Vagina (tissue), 2 donors: ENCODE data around the gene TNS3. TPM values are rescaled to one million over a fixed set of nuclear protein-coding genes. Genes with fewer than 3 reads are reported as not detected.

Source experiments
- DNase-seq, 2 donors: peaks; one replicate each; pipeline ENCODE4 v3.0.0-alpha.2; 2017; ENCODE audit errors: extremely low spot score in 2 of 2
- H3K27ac ChIP-seq: fragments of 200-600 bp; sonication (generic); one replicate; pipeline ENCODE4 v1.5.1; 2019
- H3K27me3 ChIP-seq: fragments of 200-600 bp; sonication (generic); one replicate; pipeline ENCODE4 v1.5.1; 2019
- H3K36me3 ChIP-seq, 2 donors: fragments of 200-600 bp; sonication (generic); one replicate each; pipeline ENCODE4 v1.5.1; 2017 to 2019
- H3K4me1 ChIP-seq: fragments of 200-600 bp; sonication (generic); one replicate; pipeline ENCODE4 v1.5.1; 2019
- H3K4me3 ChIP-seq, 2 donors: fragments of 200-600 bp; sonication (generic); 1 replicate in 1 of 2; 2 replicates in 1 of 2; pipeline ENCODE4 v1.5.1; 2016 to 2019
- H3K9me3 ChIP-seq: fragments of 200-600 bp; sonication (generic); one replicate; pipeline ENCODE4 v1.5.1; 2019
- CTCF ChIP-seq, 3 experiments: fragments of 450-650 bp in 2 of 3; fragments of 200-600 bp in 1 of 3; sonication (generic) in 1 of 3; IDR thresholded peaks; one replicate each; pipeline ENCODE4 v1.5.1; 2017 to 2019; ENCODE audit warnings: antibody characterized with exemption in 3 of 3, mild to moderate bottlenecking in 2 of 3, moderate library complexity in 2 of 3
- POLR2A ChIP-seq, 2 donors: fragments of 450-650 bp; IDR thresholded peaks; one replicate each; pipeline ENCODE4 v1.6.1; 2017; ENCODE audit warnings: antibody characterized with exemption in 2 of 2, mild to moderate bottlenecking in 2 of 2, moderate library complexity in 2 of 2
- POLR2AphosphoS5 ChIP-seq, 2 donors: sonication (generic); formaldehyde crosslinking; IDR thresholded peaks; one replicate each; pipeline ENCODE4 v1.9.0; 2017; ENCODE audit warnings: antibody characterized with exemption in 2 of 2, mild to moderate bottlenecking in 2 of 2, low read depth in 1 of 2; ENCODE audit not compliant: insufficient read depth in 1 of 2
- intact Hi-C: fragments of 100-400 bp; cut with DNase I; formaldehyde crosslinking; loops from one replicate; pipeline ENCODE4 v1.15.1; 2023
- total RNA-seq: library from RNA; depleted of rRNA; stranded (reverse); fragments of >200 nt; gene quantifications from one replicate; pipeline ENCODE4 v1.2.3, GENCODE V29; 2016

Gene TNS3
- total RNA-seq, 1 donor from 2014 or later, result 36.8 TPM

GRCh38 chr7:47624689-47625088 lies 42.8 kb upstream of the TNS3 start:
- no peak for DNase-seq
- intact Hi-C loops, result no loop called here
- Histone ChIP-seq H3K9me3 (no peaks in the 10 kb centered on the region), H3K27ac (no peak overlapping the region), H3K4me3 (no peak overlapping the region), H3K36me3 (no peaks in the 10 kb centered on the region), H3K27me3 (no peaks in the 10 kb centered on the region), H3K4me1 (peaks cover 20% of the 10 kb centered on the region)
- TF ChIP-seq POLR2A (IDR thresholded peaks at IDR 0.05) (no peak), POLR2AphosphoS5 (IDR thresholded peaks at IDR 0.05; ENCODE audit: insufficient read depth in 1 of 2, low read depth in 1 of 2) (no peak), CTCF (IDR thresholded peaks at IDR 0.05) (no peak)

GRCh38 chr7:47622946-47623640 lies 41.2 kb upstream of the TNS3 start:
- Histone ChIP-seq H3K9me3 (no peaks in the 10 kb centered on the region), H3K27me3 (no peaks in the 10 kb centered on the region), H3K4me3 (no peak overlapping the region), H3K27ac (peak overlapping the region; percentile 72), H3K36me3 (no peaks in the 10 kb centered on the region), H3K4me1 (peaks cover 20% of the 10 kb centered on the region)
- TF ChIP-seq POLR2AphosphoS5 (IDR thresholded peaks at IDR 0.05; ENCODE audit: insufficient read depth in 1 of 2, low read depth in 1 of 2) (peak in 1 of 2 donors; percentile 44), POLR2A (IDR thresholded peaks at IDR 0.05) (no peak)
- intact Hi-C loops, result no loop called here
- no peak for DNase-seq

DNA sequence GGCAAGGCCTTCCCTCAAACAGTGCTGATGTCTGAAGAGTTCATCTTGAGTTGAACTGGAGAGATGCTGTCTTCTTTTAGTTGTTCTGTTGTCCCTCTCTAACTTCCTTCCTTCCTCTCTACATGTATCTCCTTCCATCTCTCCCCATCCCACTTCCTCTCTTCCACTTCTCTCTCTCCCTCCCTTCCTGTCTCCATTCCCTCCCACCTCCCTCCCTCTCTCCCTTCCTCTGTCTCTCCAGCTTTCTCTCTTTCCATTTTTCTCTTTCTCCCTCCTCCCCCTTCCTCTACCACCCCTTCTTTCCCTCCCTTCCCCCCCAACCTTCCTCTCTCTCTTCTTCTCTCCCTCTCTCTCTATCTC lies 40.7 kb upstream of the TNS3 start:
- no peaks in the 10 kb centered on the region for H3K9me3 ChIP-seq
- intact Hi-C loops, result no loop called here
- no peak for DNase-seq
- peak overlapping the region; percentile 72 for H3K27ac ChIP-seq
- peaks cover 20% of the 10 kb centered on the region for H3K4me1 ChIP-seq
- no peak for TF ChIP-seq CTCF (IDR thresholded peaks at IDR 0.05)
- no peak for TF ChIP-seq POLR2A (IDR thresholded peaks at IDR 0.05)
- no peak for TF ChIP-seq POLR2AphosphoS5 (IDR thresholded peaks at IDR 0.05; ENCODE audit: insufficient read depth in 1 of 2, low read depth in 1 of 2)
- H3K27me3 ChIP-seq, result no peaks in the 10 kb centered on the region
- no peaks in the 10 kb centered on the region for H3K36me3 ChIP-seq
- H3K4me3 ChIP-seq, result no peak overlapping the region

GRCh38 chr7:47621979-47622561 lies 40.2 kb upstream of the TNS3 start:
- no peaks in the 10 kb centered on the region for H3K36me3 ChIP-seq
- H3K27me3 ChIP-seq, result no peaks in the 10 kb centered on the region
- H3K9me3 ChIP-seq, result no peaks in the 10 kb centered on the region
- TF ChIP-seq POLR2A (IDR thresholded peaks at IDR 0.05) (no peak), CTCF (IDR thresholded peaks at IDR 0.05) (no peak)
- DNase-seq, result no peak
- intact Hi-C loops, result no loop called here
- H3K27ac ChIP-seq, result peak overlapping the region; percentile 72
- H3K4me1 ChIP-seq, result peaks cover 20% of the 10 kb centered on the region
- H3K4me3 ChIP-seq, result no peak overlapping the region

DNA sequence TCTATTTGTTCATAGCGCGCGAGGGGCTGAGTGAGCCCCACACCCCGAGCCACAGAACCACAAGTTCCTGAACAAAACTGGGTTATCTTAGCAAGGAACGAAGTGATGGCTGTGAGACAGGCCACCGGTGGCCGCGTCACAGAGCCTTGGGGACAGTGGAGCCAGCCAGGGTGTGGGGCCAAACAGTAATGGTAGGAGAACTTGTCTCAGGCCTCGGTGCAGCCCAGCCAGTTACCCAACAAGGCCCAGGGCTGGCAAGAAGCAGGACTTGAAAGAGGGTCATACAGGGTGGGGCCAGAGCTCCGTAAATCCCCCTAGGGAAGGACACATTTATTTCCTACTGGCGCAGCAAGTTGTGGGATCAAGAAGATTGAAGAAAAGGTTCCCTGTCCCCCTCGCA lies 39.4 kb upstream of the TNS3 start:
- no peak for TF ChIP-seq CTCF (IDR thresholded peaks at IDR 0.05)
- TF ChIP-seq POLR2A (IDR thresholded peaks at IDR 0.05), result no peak
- no peak for TF ChIP-seq POLR2AphosphoS5 (IDR thresholded peaks at IDR 0.05; ENCODE audit: insufficient read depth in 1 of 2, low read depth in 1 of 2)
- Histone ChIP-seq H3K27ac (peak overlapping the region; percentile 72), H3K4me3 (no peak overlapping the region), H3K27me3 (no peaks in the 10 kb centered on the region), H3K36me3 (no peaks in the 10 kb centered on the region), H3K4me1 (peaks cover 20% of the 10 kb centered on the region), H3K9me3 (no peaks in the 10 kb centered on the region)
- DNase-seq, result no peak
- intact Hi-C loops, result no loop called here
